Suprapubic skin (tissue), 4 donors: Measurements from ENCODE around the gene SEL1L3. TPM values are rescaled to one million over a fixed set of nuclear protein-coding genes. Genes with fewer than 3 reads are reported as not detected.

Experiments used
- DNase-seq, 2 donors: peaks; one replicate each; pipeline ENCODE4 v3.0.0-alpha.2; 2019; ENCODE audit warnings: low spot score in 2 of 2
- H3K27ac ChIP-seq: fragments of 200-600 bp; sonication (generic); one replicate; pipeline ENCODE4 v1.5.1; 2019
- H3K27me3 ChIP-seq: fragments of 200-600 bp; sonication (generic); one replicate; pipeline ENCODE4 v1.5.1; 2019
- H3K36me3 ChIP-seq: fragments of 200-600 bp; sonication (generic); one replicate; pipeline ENCODE4 v1.5.1; 2019
- H3K4me1 ChIP-seq: fragments of 200-600 bp; sonication (generic); one replicate; pipeline ENCODE4 v1.5.1; 2019
- H3K4me3 ChIP-seq: fragments of 200-600 bp; sonication (generic); one replicate; pipeline ENCODE4 v1.5.1; 2019; ENCODE audit warnings: mild to moderate bottlenecking
- H3K9me3 ChIP-seq: fragments of 200-600 bp; sonication (generic); one replicate; pipeline ENCODE4 v1.5.1; 2019
- CTCF ChIP-seq, 2 donors: fragments of 200-600 bp in 1 of 2; fragments of 450-650 bp in 1 of 2; sonication (generic) in 1 of 2; IDR thresholded peaks; one replicate each; pipeline ENCODE4 v1.5.1; 2016 to 2019; ENCODE audit warnings: antibody characterized with exemption in 2 of 2, mild to moderate bottlenecking in 1 of 2, moderate library complexity in 1 of 2
- EP300 ChIP-seq: sonication (generic); formaldehyde crosslinking; IDR thresholded peaks from one replicate; pipeline ENCODE4 v1.6.1; 2017; ENCODE audit warnings: antibody characterized with exemption
- POLR2A ChIP-seq, 2 donors: fragments of 450-650 bp; IDR thresholded peaks; one replicate each; pipeline ENCODE4 v1.6.1; 2017; ENCODE audit warnings: antibody characterized with exemption in 2 of 2, mild to moderate bottlenecking in 2 of 2, moderate library complexity in 2 of 2
- POLR2AphosphoS5 ChIP-seq, 3 donors: sonication (generic); formaldehyde crosslinking; IDR thresholded peaks; one replicate each; pipeline ENCODE4 v1.6.1; 2017; ENCODE audit warnings: antibody characterized with exemption in 3 of 3
- WGBS: methylation state at CpG from one replicate; pipeline ENCODE4 v1.1.5; 2018; 5-methylcytosine and 5-hydroxymethylcytosine counted together
- total RNA-seq, 4 donors: library from RNA; depleted of rRNA; stranded (reverse); fragments of >200 nt; gene quantifications; one replicate each; pipeline ENCODE4 v1.1.0, GENCODE V29; 2016

The SEL1L3 gene
- total RNA-seq, 4 donors from 2014 or later = 5.5 to 16.0 (median 12.3) TPM

GRCh38 chr4:25835384-25835783 lies 27.4 kb downstream of the SEL1L3 start:
- Histone ChIP-seq H3K27me3 (no peaks in the 10 kb centered on the region), H3K27ac (no peak overlapping the region)
- 66% methylated on average over 1 of the region's 1 CpG for WGBS

GRCh38 chr4:25834411-25835107 lies 28.2 kb downstream of the SEL1L3 start:
- Histone ChIP-seq H3K4me3 (no peak overlapping the region), H3K36me3 (no peaks in the 10 kb centered on the region), H3K27ac (no peak overlapping the region), H3K4me1 (no peaks in the 10 kb centered on the region), H3K27me3 (no peaks in the 10 kb centered on the region), H3K9me3 (no peaks in the 10 kb centered on the region)
- no peak for DNase-seq
- TF ChIP-seq EP300 = no peak
- TF ChIP-seq POLR2A (IDR thresholded peaks at IDR 0.05) = no peak
- TF ChIP-seq CTCF (IDR thresholded peaks at IDR 0.05) = no peak
- no peak for TF ChIP-seq POLR2AphosphoS5 (IDR thresholded peaks at IDR 0.05)
- WGBS = 71% methylated on average over 5 of the region's 5 CpGs

More at GRCh38 chr4:25835384-25835783, 27.4 kb downstream of the SEL1L3 start:
- Histone ChIP-seq H3K4me1 (no peaks in the 10 kb centered on the region), H3K36me3 (no peaks in the 10 kb centered on the region), H3K4me3 (no peak overlapping the region), H3K9me3 (no peaks in the 10 kb centered on the region)
- no peak for DNase-seq
- TF ChIP-seq POLR2A (IDR thresholded peaks at IDR 0.05) = no peak
- TF ChIP-seq CTCF (IDR thresholded peaks at IDR 0.05) = no peak
- no peak for TF ChIP-seq EP300
- TF ChIP-seq POLR2AphosphoS5 (IDR thresholded peaks at IDR 0.05) = no peak

GRCh38 chr4:25830548-25830947 lies 32.2 kb downstream of the SEL1L3 start:
- Histone ChIP-seq H3K27ac (no peak overlapping the region), H3K4me1 (no peaks in the 10 kb centered on the region), H3K4me3 (no peak overlapping the region), H3K36me3 (no peaks in the 10 kb centered on the region), H3K9me3 (no peaks in the 10 kb centered on the region), H3K27me3 (no peaks in the 10 kb centered on the region)
- TF ChIP-seq POLR2AphosphoS5 (IDR thresholded peaks at IDR 0.05) = no peak
- TF ChIP-seq CTCF (IDR thresholded peaks at IDR 0.05) = no peak
- no peak for TF ChIP-seq POLR2A (IDR thresholded peaks at IDR 0.05)
- TF ChIP-seq EP300 = no peak
- WGBS = 97% methylated on average over 5 of the region's 5 CpGs
- no peak for DNase-seq

GRCh38 chr4:25827897-25828296 lies 34.9 kb downstream of the SEL1L3 start:
- DNase-seq = no peak
- H3K27ac ChIP-seq = no peak overlapping the region
- TF ChIP-seq POLR2AphosphoS5 (IDR thresholded peaks at IDR 0.05) = no peak
- no peak for TF ChIP-seq EP300
- TF ChIP-seq POLR2A (IDR thresholded peaks at IDR 0.05) = no peak
- TF ChIP-seq CTCF (IDR thresholded peaks at IDR 0.05) = no peak
- H3K36me3 ChIP-seq = no peaks in the 10 kb centered on the region
- no peaks in the 10 kb centered on the region for H3K9me3 ChIP-seq
- H3K4me1 ChIP-seq = no peaks in the 10 kb centered on the region
- no peak overlapping the region for H3K4me3 ChIP-seq
- no peaks in the 10 kb centered on the region for H3K27me3 ChIP-seq
- 90% methylated on average over 4 of the region's 4 CpGs for WGBS

- no peaks in the 10 kb centered on the region for H3K36me3 ChIP-seq
- no peaks in the 10 kb centered on the region for H3K4me1 ChIP-seq
- H3K4me3 ChIP-seq = no peak overlapping the region
- H3K27me3 ChIP-seq = no peaks in the 10 kb centered on the region
- no peaks in the 10 kb centered on the region for H3K9me3 ChIP-seq
- H3K27ac ChIP-seq = no peak overlapping the region
- no peak for DNase-seq
- TF ChIP-seq EP300 (no peak), POLR2AphosphoS5 (IDR thresholded peaks at IDR 0.05) (no peak), POLR2A (IDR thresholded peaks at IDR 0.05) (no peak), CTCF (IDR thresholded peaks at IDR 0.05) (no peak)
- WGBS = 66% methylated on average over 4 of the region's 4 CpGs
Measured at GRCh38 chr4:25827373-25827772, 35.4 kb downstream of the SEL1L3 start.
